GM12874 (cell line): ENCODE measurements around the gene TLE5.

Source experiments
- CTCF ChIP-seq: IDR thresholded peaks from 2 replicates; pipeline ENCODE4 v1.5.1; 2011; ENCODE audit warnings: low read depth, mild to moderate bottlenecking, control low read depth, low read length, moderate library complexity; ENCODE audit not compliant: insufficient read depth

TLE5 gene

DNA sequence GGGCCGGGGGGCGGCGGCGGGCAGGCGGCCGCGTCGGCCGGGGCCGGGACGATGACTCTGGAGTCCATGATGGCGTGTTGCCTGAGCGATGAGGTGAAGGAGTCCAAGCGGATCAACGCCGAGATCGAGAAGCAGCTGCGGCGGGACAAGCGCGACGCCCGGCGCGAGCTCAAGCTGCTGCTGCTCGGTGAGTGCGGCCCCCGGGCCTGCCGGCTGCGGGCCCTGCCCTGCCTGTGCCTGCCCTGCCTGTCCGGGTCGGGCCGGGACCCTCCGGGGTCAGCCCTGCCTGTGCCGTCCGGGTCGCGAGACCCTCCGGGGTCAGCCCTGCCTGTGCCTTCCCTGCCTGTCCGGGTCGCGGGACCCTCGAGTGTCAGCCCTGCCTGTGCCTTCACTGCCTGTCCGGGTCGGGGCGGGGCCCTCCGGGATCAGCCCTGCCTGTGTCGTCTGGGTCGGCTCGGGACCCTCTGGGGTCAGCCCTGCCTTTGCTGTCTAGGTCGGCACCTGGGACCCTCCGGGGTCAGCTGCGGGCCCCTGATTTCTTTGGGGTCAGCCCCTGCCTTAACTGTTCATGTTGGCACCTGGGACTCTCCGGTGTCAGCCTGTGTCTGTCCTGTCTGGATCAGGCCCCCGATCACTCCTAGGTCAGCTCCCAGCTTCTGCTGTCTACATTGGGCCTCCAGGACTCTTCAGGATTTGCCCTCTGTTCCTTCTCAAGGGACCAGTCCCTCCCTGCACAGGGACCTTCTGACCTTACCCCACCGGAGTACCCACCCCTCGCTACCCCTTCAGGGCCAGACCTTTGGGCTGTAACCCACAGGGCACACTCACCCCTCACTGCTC lies 32.5 kb upstream of the TLE5 start:
- no peak for TF ChIP-seq CTCF

DNA sequence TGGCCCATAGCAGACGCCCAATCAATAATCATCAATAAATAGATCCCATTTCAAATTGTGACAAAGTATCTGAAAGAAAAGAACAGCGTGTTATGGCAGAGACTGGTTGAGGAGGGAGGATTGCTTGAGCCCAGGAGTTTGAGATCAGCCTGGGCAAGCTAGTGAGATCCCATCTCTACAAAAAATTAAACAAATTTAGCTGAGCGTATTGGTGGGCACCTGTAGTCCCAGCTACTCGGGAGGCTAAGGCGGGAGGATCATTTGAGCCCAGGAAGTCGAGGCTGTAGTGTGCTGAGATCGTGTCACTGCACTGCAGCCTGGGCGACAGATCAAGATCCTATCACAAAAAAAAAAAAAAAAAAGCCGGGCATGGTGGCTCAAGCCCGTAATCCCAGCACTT lies 25.5 kb upstream of the TLE5 start:
- TF ChIP-seq CTCF = no peak

DNA sequence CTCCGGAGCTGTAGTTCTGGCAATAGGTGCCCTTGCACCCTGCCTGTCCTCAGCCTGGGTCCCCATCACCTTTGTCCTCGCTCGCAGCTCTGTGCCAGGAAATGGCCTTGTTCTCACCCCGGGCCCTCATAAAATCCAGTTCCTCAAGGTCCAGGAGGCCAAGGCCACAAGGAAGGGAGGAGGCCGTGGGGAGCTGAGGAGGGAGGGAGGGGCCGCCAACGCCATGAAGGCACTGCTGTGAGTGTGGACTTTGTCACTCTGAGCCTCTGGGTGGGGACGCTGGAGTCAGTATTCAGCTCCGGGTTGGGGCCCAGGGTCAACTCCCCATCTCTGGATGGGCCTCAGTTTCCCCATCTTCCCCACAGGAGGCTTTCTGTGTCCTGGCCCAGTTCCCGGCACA lies 22.6 kb upstream of the TLE5 start:
- no peak for TF ChIP-seq CTCF

DNA sequence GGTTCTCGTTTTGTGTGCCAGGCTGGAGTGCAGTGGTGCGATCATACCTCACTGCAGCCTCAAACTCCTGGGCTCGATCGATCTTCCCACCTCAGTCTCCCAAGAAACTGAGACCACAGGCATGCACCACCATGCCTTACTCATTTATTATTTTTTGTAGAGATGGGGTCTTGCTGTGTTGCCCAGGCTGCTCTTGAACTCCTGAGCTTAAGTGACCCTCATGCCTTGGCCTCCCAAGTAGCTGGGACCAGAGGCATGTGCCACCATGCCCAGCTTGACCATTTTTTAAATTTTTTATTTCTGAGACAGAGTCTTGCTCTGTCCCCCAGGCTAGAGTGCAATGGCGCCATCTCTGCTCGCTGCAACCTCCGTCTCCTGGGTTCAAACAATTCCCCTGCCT lies 21.7 kb upstream of the TLE5 start:
- no peak for TF ChIP-seq CTCF

- no peak for TF ChIP-seq CTCF
These were observed 20.0 kb upstream of the TLE5 start for GRCh38 chr19:3082331-3082730.

DNA sequence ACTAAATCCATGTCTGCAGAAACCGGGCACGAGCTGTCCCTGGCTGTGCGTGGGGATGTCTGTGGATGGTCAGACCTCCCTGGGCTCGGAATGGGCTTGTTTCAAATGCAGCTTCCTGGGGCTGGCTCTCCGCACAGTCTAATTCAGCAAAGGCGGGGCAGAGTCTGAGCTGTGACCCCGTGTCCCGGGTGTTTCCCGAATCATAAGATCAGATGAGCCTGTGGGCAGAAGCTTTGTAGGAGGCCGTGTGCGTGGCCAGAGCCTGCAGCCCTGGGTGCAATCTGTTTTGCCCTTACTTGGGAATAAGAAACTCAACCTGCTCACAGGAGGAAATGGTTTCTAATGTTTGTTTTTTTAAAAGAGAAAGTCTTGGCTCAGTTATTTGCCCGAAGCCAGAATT lies 18.0 kb upstream of the TLE5 start:
- TF ChIP-seq CTCF = no peak

- TF ChIP-seq CTCF = no peak
These were observed 17.3 kb upstream of the TLE5 start for GRCh38 chr19:3079578-3079977.
